BE2C (cell line): ENCODE data around the gene CADM2.

Source experiments
- DNase-seq: peaks from one replicate; pipeline ENCODE4 v3.0.0-alpha.2; 2020
- H3K27me3 ChIP-seq: fragments of 250-450 bp; sonication (Bioruptor Pico); 2 replicates; pipeline ENCODE4 v1.5.1; 2020; ENCODE audit warnings: mild to moderate bottlenecking
- H3K36me3 ChIP-seq: fragments of 250-450 bp; sonication (Bioruptor Pico); 2 replicates; pipeline ENCODE4 v1.5.1; 2020; ENCODE audit warnings: mild to moderate bottlenecking
- H3K4me1 ChIP-seq: fragments of 250-450 bp; sonication (Bioruptor Pico); 2 replicates; pipeline ENCODE4 v1.5.1; 2020
- H3K4me3 ChIP-seq: 2 replicates; pipeline ENCODE4 v1.5.1; 2011; ENCODE audit warnings: low read depth, low read length
- H3K9me3 ChIP-seq: fragments of 250-450 bp; sonication (Bioruptor Pico); 2 replicates; pipeline ENCODE4 v1.5.1; 2020
- CTCF ChIP-seq: IDR thresholded peaks from 2 replicates; pipeline ENCODE4 v1.5.1; 2012; ENCODE audit warnings: mild to moderate bottlenecking, low read depth, low read length

The CADM2 gene

GRCh38 chr3:85592256-85592655 lies 633.5 kb downstream of the CADM2 start:
- Histone ChIP-seq H3K36me3 (no peaks in the 10 kb centered on the region), H3K4me1 (no peaks in the 10 kb centered on the region), H3K9me3 (no peaks in the 10 kb centered on the region), H3K4me3 (no peak overlapping the region), H3K27me3 (no peaks in the 10 kb centered on the region)
- DNase-seq = no peak
- no peak for TF ChIP-seq CTCF

- no peak for DNase-seq
- no peaks in the 10 kb centered on the region for H3K36me3 ChIP-seq
- H3K9me3 ChIP-seq = no peaks in the 10 kb centered on the region
- no peaks in the 10 kb centered on the region for H3K4me1 ChIP-seq
- no peak overlapping the region for H3K4me3 ChIP-seq
- no peak for TF ChIP-seq CTCF
- H3K27me3 ChIP-seq = no peaks in the 10 kb centered on the region
These were observed 635.9 kb downstream of the CADM2 start for GRCh38 chr3:85594676-85595075.

DNA sequence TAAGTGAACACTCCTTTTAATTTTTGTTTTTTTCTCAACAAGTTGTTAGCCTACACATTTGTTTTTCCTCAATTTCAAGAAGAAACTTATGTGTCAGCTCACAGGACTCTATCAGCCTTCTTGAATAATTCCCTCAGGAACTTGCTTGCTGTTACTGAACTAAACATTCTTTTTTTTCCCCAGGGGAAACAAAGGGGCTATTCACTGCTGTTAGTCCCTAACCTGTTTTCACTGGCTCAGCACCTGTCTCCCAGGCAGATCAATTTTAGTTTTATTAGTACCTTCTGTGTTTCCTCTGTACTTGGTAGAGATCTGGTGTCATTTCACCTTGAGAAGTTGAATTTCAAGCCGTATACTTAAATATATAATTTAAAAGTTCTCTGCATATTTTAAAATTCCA lies 644.6 kb downstream of the CADM2 start:
- no peaks in the 10 kb centered on the region for H3K36me3 ChIP-seq
- no peak overlapping the region for H3K4me3 ChIP-seq
- TF ChIP-seq CTCF = no peak
- no peaks in the 10 kb centered on the region for H3K9me3 ChIP-seq
- DNase-seq = no peak
- no peaks in the 10 kb centered on the region for H3K4me1 ChIP-seq
- H3K27me3 ChIP-seq = no peaks in the 10 kb centered on the region

DNA sequence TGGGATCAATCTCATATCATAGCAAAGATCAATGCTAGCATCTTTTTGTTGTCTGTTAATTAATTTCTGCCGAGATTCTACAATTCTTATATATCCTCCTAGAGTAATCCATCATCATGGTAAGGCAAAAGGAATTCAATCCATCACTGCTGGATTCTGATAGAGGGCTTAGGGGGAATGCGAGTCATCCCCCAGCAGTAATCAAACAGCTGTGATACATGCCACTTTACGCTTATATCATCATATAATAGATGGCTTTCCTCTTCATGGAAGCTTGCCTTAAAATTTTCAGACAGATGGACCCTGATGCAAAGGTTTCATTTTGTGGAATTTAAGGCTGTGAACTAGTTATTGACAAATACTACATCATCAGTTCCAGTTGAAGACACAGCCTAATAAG lies 645.9 kb downstream of the CADM2 start:
- Histone ChIP-seq H3K36me3 (no peaks in the 10 kb centered on the region), H3K4me1 (no peaks in the 10 kb centered on the region), H3K9me3 (no peaks in the 10 kb centered on the region), H3K4me3 (no peak overlapping the region), H3K27me3 (no peaks in the 10 kb centered on the region)
- no peak for TF ChIP-seq CTCF
- DNase-seq = no peak

GRCh38 chr3:85605066-85605465 lies 646.3 kb downstream of the CADM2 start:
- TF ChIP-seq CTCF = no peak
- no peaks in the 10 kb centered on the region for H3K9me3 ChIP-seq
- H3K4me3 ChIP-seq = no peak overlapping the region
- H3K4me1 ChIP-seq = no peaks in the 10 kb centered on the region
- H3K36me3 ChIP-seq = no peaks in the 10 kb centered on the region
- H3K27me3 ChIP-seq = no peaks in the 10 kb centered on the region
- no peak for DNase-seq

DNA sequence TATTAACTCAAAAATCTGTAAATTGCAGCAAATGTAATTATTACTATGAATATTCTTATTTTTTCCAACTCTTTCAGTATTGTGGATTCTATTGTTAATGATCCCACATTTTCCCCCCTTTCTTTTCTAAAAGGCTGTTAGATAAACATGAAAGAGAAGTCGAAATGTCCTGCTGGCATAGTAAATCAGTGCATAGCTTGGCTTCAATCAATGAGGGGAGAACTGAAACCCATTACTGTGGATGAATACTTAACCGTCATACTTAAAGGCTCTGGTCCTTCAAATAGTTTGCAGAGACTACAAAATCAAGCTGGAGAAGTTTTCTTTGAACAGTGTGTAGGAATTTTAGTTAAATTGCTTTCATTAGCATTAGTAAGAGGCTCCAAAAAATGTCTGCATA lies 667.9 kb downstream of the CADM2 start:
- H3K36me3 ChIP-seq = no peaks in the 10 kb centered on the region
- TF ChIP-seq CTCF = no peak
- no peaks in the 10 kb centered on the region for H3K4me1 ChIP-seq
- no peak overlapping the region for H3K4me3 ChIP-seq
- no peaks in the 10 kb centered on the region for H3K27me3 ChIP-seq
- no peaks in the 10 kb centered on the region for H3K9me3 ChIP-seq
- no peak for DNase-seq
